ENCODE data around the gene PRKCE.

- TF ChIP-seq POLR2A (IDR thresholded peaks at IDR 0.05; ENCODE audit: control extremely low read depth in 1 of 2, low read depth in 2 of 2, low read length in 2 of 2) (no peak), CTCF (IDR thresholded peaks at IDR 0.05; ENCODE audit: control extremely low read depth in 1 of 3, insufficient read depth in 1 of 3, low read depth in 1 of 3, low read length in 3 of 3) (no peak), TAF7 (optimal IDR thresholded peaks at IDR 0.05; ENCODE audit: borderline replicate concordance, low read depth, low read length) (no peak), MAX (IDR thresholded peaks at IDR 0.05) (no peak)
Measured at GRCh38 chr2:45860136-45861121, 209.0 kb downstream of the PRKCE start.
